Fibroblast of pulmonary artery (primary cell): Measurements from ENCODE around the gene C11orf65.
"Not testable (repeated sequence)": the region's sequence is repeated elsewhere in the genome, so short reads cannot be mapped to it uniquely, and the experiment has no call there.

Experiments
- DNase-seq: peaks from one replicate; pipeline ENCODE4 v3.0.0-alpha.2; 2010; ENCODE audit warnings: low read depth
- H3K4me3 ChIP-seq: replicated peaks from 2 replicates; pipeline ENCODE4 v1.5.1; 2011; ENCODE audit warnings: low read depth, mild to moderate bottlenecking, control low read depth, low read length, moderate library complexity
- TF ChIP-seq, protein P1 (sequence below): IDR thresholded peaks from 2 replicates; pipeline ENCODE4 v1.5.1; 2011; ENCODE audit warnings: mild to moderate bottlenecking, control low read depth, low read length, inconsistent platforms; ENCODE audit errors: missing control alignments

C11orf65 gene

DNA sequence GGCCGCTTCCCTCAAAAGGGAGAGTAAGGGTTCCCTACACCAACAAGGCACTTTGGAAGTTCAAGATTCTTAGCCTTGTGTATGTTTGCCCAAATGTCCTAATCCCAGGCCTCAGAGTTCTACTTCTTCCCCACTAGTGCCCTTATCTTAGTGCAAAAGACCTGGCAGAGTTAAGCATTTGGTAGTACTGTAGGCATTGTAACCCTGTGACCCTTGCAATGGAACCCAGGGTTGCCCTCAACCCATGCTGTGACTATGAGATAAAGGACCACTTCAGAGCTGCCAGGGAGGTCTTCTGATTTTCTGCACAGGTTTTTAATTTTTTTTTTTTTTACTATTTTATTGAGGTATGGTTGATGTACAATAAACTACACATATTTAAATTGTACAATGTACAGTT is 65.1 kb downstream of the C11orf65 start:
- H3K4me3 ChIP-seq = no peak overlapping the region
- TF ChIP-seq, protein P1, sequence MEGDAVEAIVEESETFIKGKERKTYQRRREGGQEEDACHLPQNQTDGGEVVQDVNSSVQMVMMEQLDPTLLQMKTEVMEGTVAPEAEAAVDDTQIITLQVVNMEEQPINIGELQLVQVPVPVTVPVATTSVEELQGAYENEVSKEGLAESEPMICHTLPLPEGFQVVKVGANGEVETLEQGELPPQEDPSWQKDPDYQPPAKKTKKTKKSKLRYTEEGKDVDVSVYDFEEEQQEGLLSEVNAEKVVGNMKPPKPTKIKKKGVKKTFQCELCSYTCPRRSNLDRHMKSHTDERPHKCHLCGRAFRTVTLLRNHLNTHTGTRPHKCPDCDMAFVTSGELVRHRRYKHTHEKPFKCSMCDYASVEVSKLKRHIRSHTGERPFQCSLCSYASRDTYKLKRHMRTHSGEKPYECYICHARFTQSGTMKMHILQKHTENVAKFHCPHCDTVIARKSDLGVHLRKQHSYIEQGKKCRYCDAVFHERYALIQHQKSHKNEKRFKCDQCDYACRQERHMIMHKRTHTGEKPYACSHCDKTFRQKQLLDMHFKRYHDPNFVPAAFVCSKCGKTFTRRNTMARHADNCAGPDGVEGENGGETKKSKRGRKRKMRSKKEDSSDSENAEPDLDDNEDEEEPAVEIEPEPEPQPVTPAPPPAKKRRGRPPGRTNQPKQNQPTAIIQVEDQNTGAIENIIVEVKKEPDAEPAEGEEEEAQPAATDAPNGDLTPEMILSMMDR = no peak
- no peak for DNase-seq

DNA sequence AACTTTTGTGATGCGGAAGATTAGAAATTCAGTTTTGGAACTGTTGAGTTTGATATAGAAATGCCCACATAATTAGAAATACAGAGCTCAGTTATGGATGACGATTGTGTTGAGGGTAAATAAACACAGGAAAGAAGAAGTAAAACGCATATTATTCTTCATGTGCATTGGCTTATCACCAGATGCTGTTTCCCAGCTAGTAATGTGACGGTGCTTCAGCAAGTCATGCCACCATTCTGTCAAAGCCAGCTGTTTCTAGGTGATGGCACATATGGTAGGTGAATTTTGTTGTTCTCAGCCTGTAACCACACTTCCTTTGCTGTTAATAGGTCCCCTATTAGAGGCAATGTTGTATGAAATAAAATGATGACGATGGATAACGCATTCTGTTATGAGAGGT is 68.9 kb downstream of the C11orf65 start:
- TF ChIP-seq, protein P1 = no peak
- no peak overlapping the region for H3K4me3 ChIP-seq
- DNase-seq = no peak

DNA sequence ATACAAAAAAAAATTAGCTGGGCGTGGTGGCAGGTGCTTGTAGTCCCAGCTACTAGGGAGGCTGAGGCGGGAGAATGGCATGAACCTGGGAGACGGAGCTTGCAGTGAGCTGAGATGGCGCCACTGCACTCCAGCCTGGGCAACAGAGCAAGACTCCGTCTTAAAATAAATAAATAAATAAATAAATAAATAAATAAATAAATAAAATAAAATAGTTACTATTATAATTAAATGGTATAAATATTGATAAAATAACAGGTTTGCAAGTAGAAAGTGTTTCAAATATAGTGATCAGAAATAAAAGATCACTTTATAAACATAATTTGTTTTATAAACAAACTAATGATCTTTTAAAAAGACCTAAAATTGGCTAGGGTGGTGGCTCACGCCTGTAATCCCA is 70.7 kb downstream of the C11orf65 start:
- not testable (repeated sequence) for DNase-seq, H3K4me3 ChIP-seq

DNA sequence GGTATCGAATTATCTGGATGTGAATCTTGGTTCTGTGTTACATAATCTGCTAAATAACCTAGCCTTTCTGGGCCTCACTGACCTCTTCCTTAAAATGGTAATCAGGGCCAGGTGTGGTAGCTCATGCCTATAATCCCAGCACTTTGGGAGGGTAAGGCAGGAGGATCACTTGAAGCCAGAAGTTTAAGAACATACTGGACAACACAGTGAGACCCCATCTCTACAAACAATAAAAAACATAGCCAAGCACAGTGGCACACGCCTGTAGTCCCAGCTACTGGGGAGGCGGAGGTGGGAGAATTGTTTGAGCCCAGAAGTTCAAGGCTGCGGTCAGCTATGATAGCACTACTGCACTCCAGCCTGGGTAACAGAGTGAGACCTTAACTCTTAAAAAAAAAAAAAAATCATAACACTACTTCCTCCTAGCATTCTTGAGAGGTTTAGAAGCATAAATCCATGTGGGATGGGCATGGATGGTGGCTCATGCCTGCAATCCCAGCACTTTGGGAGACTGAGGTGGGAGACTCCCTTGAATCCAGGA is 72.5 kb downstream of the C11orf65 start:
- no peak overlapping the region for H3K4me3 ChIP-seq
- no peak for DNase-seq
- TF ChIP-seq, protein P1 = no peak

DNA sequence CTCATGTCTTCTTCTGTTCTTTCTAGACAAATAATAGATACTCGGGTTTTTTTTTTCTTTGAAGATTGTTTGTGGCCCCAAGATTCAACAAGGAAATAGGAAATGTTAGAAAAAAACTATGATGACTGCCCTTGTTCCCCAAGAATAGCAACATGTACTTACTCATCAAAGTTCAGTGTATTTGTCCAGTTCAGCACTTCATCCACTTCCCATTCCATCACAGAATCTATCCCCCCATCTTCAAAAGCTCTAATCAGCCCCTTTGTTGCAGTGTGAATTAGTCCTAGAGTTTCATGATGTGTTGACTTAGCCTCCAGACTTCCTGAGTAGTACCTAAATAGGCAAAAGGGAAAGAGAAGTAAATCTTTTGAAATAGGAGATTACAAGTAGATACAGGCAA is 74.3 kb downstream of the C11orf65 start:
- H3K4me3 ChIP-seq = no peak overlapping the region
- TF ChIP-seq, protein P1 = no peak

DNA sequence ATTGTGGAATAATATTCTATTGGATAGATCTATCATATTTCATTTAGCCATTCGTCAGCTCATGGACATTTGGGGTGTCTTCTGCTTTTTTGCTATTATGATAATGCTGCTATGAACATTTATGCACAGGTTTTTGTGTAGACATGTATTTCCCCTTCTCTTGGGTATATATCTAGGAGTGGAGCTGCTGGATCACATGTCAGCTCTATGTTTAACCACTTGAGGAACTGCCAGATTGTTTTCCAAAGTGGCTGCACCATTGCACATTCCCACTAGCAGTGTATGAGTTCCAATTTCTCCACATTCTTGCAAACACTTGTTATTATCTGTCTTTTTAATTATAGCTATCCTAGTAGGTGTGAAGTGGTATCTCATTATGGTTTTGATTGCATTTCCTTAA is 75.0 kb downstream of the C11orf65 start:
- H3K4me3 ChIP-seq = no peak overlapping the region
- DNase-seq = no peak
- TF ChIP-seq, protein P1 = no peak

More for the DNA sequence above, 74.3 kb downstream of the C11orf65 start:
- DNase-seq = no peak

DNA sequence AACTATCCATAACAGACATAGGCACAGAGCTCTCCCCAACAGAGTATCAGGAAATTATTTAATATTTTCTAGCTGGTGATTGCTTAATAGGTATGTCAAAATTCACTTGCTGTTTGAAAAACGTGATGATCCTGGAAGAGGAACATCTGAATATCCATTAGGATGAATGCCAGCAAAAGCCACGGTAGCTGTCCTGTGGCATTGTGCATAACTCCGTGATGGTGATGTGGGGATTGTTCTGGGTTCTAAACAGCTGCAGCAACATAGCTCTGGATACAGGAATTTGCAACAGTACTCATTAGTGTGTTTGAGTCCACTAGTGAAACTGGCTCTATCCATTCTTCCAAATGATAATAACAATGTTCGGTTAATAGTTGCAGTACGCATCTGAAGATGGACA is 78.8 kb downstream of the C11orf65 start:
- H3K4me3 ChIP-seq = no peak overlapping the region
- TF ChIP-seq, protein P1 = no peak
- DNase-seq = no peak

DNA sequence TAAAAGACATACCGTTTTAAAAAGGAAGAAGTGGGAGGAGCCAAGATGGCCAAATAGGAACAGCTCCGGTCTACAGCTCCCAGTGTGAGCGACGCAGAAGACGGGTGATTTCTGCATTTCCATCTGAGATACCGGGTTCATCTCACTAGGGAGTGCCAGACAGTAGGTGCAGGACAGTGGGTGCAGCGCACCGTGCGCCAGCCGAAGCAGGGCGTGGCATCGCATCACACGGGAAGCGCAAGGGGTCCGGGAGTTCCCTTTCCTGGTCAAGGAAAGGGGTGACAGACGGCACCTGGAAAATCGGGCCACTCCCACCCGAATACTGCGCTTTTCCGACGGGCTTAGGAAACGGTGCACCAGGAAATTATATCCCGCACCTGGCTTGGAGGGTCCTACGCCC is 93.8 kb downstream of the C11orf65 start:
- not testable (repeated sequence) for DNase-seq

More for the DNA sequence above, 93.8 kb downstream of the C11orf65 start:
- not testable (repeated sequence) for H3K4me3 ChIP-seq
